ENCODE data around the gene ZNF23. TPM values are rescaled to one million over a fixed set of nuclear protein-coding genes. Genes with fewer than 3 reads are reported as not detected.

Gene ZNF23
- total and polyA plus RNA-seq, 12 donors = 1.7 to 34.2 (median 7.5) TPM

- peaks cover 0 to 40% (median 15%) of the 10 kb centered on the region in 3 donors for H3K9me3 ChIP-seq (replicated peaks in 1 of 3)
- no peaks in the 10 kb centered on the region for H3K27me3 ChIP-seq
- no peak overlapping the region for H3K4me3 ChIP-seq
- no peak overlapping the region for H3K27ac ChIP-seq
- no peaks in the 10 kb centered on the region for H3K4me1 ChIP-seq (replicated peaks in 1 of 2)
- peaks cover 0 to 49% of the 10 kb centered on the region in 2 donors for H3K36me3 ChIP-seq (replicated peaks in 1 of 2)
- intact Hi-C loops (cut with DNase I) = no loop called here
- no peak for TF ChIP-seq POLR2A (IDR thresholded peaks at IDR 0.05)
- no peak for TF ChIP-seq CTCF (IDR thresholded peaks at IDR 0.05)
- no peak for DNase-seq
Measured at GRCh38 chr16:71453036-71453435, 9.0 kb downstream of the ZNF23 start.

- peaks cover 0 to 30% of the 10 kb centered on the region in 2 donors for H3K36me3 ChIP-seq (replicated peaks in 1 of 2)
- intact Hi-C loops (cut with DNase I) = no loop called here
- peak overlapping the region in 1 of 4 donors; percentile 34 for H3K4me3 ChIP-seq
Measured at GRCh38 chr16:71449020-71449419, 13.0 kb downstream of the ZNF23 start.

GRCh38 chr16:71448274-71448866 lies 13.7 kb downstream of the ZNF23 start:
- peak overlapping the region in 1 of 4 donors; percentile 34 for H3K4me3 ChIP-seq
- intact Hi-C loops (cut with DNase I) = no loop called here
- 97 to 100% (median 97%) methylated on average over 7 of the region's 7 CpGs for WGBS, 4 donors
- TF ChIP-seq CTCF (IDR thresholded peaks at IDR 0.05) (no peak), POLR2A (IDR thresholded peaks at IDR 0.05) (no peak)
- no peak overlapping the region for H3K27ac ChIP-seq
- H3K36me3 ChIP-seq (replicated peaks in 1 of 2) = peaks cover 0 to 24% of the 10 kb centered on the region in 2 donors
- H3K9me3 ChIP-seq (replicated peaks in 1 of 3) = peaks cover 0 to 60% (median 15%) of the 10 kb centered on the region in 3 donors
- DNase-seq = no peak
- H3K27me3 ChIP-seq = no peaks in the 10 kb centered on the region
- no peaks in the 10 kb centered on the region for H3K4me1 ChIP-seq (replicated peaks in 1 of 2)

More at GRCh38 chr16:71449020-71449419, 13.0 kb downstream of the ZNF23 start:
- no peak for TF ChIP-seq POLR2A (IDR thresholded peaks at IDR 0.05)
- H3K27me3 ChIP-seq = no peaks in the 10 kb centered on the region
- no peak overlapping the region for H3K27ac ChIP-seq
- no peak for DNase-seq
- H3K9me3 ChIP-seq (replicated peaks in 1 of 3) = peaks cover 0 to 60% (median 15%) of the 10 kb centered on the region in 3 donors
- H3K4me1 ChIP-seq (replicated peaks in 1 of 2) = no peaks in the 10 kb centered on the region
- WGBS, 4 donors = 94 to 100% (median 97%) methylated on average over 3 of the region's 3 CpGs

GRCh38 chr16:71443714-71444113 lies 18.3 kb downstream of the ZNF23 start:
- H3K4me1 ChIP-seq (replicated peaks in 1 of 2) = no peaks in the 10 kb centered on the region
- H3K4me3 ChIP-seq = no peak overlapping the region
- intact Hi-C loops (cut with DNase I) = no loop called here
- H3K9me3 ChIP-seq (replicated peaks in 1 of 3) = peaks cover 0 to 27% (median 3%) of the 10 kb centered on the region in 3 donors
- peak in 1 of 7 donors; percentile 45 for DNase-seq
- no peaks in the 10 kb centered on the region for H3K27me3 ChIP-seq
- no peak for TF ChIP-seq CTCF (IDR thresholded peaks at IDR 0.05)
- TF ChIP-seq POLR2A (IDR thresholded peaks at IDR 0.05) = no peak
- peaks cover 0 to 1% of the 10 kb centered on the region in 2 donors for H3K36me3 ChIP-seq (replicated peaks in 1 of 2)
- H3K27ac ChIP-seq = no peak overlapping the region
- 82 to 100% (median 92%) methylated on average over 5 to 6 of the region's 6 CpGs for WGBS, 4 donors

- intact Hi-C loops (cut with DNase I) = no loop called here
- TF ChIP-seq POLR2A (IDR thresholded peaks at IDR 0.05) = no peak
- Histone ChIP-seq H3K27ac (no peak within 1 kb of the TSS), H3K36me3 (replicated peaks in 1 of 2) (no peaks in the 10 kb centered on the region), H3K9me3 (replicated peaks in 1 of 3) (peaks cover 0 to 14% (median 0%) of the 10 kb centered on the region in 3 donors), H3K4me3 (no peak within 1 kb of the TSS), H3K4me1 (replicated peaks in 1 of 2) (no peaks in the 10 kb centered on the region), H3K27me3 (no peaks in the 10 kb centered on the region)
- WGBS, 4 donors = 80 to 94% (median 85%) methylated on average over 6 to 13 of the region's 13 CpGs
- DNase-seq = peak in 1 of 7 donors; percentile 27
Measured at GRCh38 chr16:71442051-71442440, 20.0 kb downstream of the ZNF23 start, which contains the start of gene TLE7. Gene TLE7, minus strand, starts transcription at chr16:71442054. Its CDS starts 8,730 bp downstream, at chr16:71433324.

Measured in adrenal gland (tissue), 12 donors.